Endometrial microvascular endothelial cells (primary cell): ENCODE data around the gene SH3PXD2A. TPM values are rescaled to one million over a fixed set of nuclear protein-coding genes. Genes with fewer than 3 reads are reported as not detected.

Experiments used
- in situ Hi-C: cut with HindIII; loops from 2 replicates; pipeline ENCODE4 v1.10.0; 2017; ENCODE audit warnings: low sequenced_read_pairs, low pct_unique_long_range_greater_than_20kb; ENCODE audit errors: inconsistent ontology term
- total RNA-seq: library from RNA; depleted of rRNA; stranded (reverse); fragments of >200 nt; gene quantifications from one replicate; pipeline ENCODE4 v1.2.3, GENCODE V29; 2015; ENCODE audit errors: inconsistent ontology term

Gene SH3PXD2A
- total RNA-seq, 1 donor from 2014 or later, result 7.6 TPM

GRCh38 chr10:103706047-103706446, 149.3 kb downstream of the SH3PXD2A start:
- in situ Hi-C loops, result no loop called here

- in situ Hi-C loops, result no loop called here
Observed at GRCh38 chr10:103703941-103704919, 151.1 kb downstream of the SH3PXD2A start.

- in situ Hi-C loops, result no loop called here
Observed at GRCh38 chr10:103701380-103702222, 153.8 kb downstream of the SH3PXD2A start.

GRCh38 chr10:103700436-103700715, 155.0 kb downstream of the SH3PXD2A start:
- in situ Hi-C loops, result no loop called here

- in situ Hi-C loops, result no loop called here
Observed at GRCh38 chr10:103699611-103700435, 155.6 kb downstream of the SH3PXD2A start.

GRCh38 chr10:103698266-103698665, 157.1 kb downstream of the SH3PXD2A start:
- in situ Hi-C loops, result no loop called here

- in situ Hi-C loops, result no loop called here
Observed at GRCh38 chr10:103697787-103698186, 157.6 kb downstream of the SH3PXD2A start.

GRCh38 chr10:103696411-103697145, 158.8 kb downstream of the SH3PXD2A start:
- in situ Hi-C loops, result no loop called here

GRCh38 chr10:103696094-103696410, 159.3 kb downstream of the SH3PXD2A start:
- in situ Hi-C loops, result no loop called here

- in situ Hi-C loops, result no loop called here
Observed at GRCh38 chr10:103695584-103696005, 159.8 kb downstream of the SH3PXD2A start.

GRCh38 chr10:103693812-103694205, 161.6 kb downstream of the SH3PXD2A start:
- in situ Hi-C loops, result no loop called here

- in situ Hi-C loops, result no loop called here
Observed at GRCh38 chr10:103692952-103693811, 162.2 kb downstream of the SH3PXD2A start.

GRCh38 chr10:103692436-103692951, 162.9 kb downstream of the SH3PXD2A start:
- in situ Hi-C loops, result no loop called here

GRCh38 chr10:103691723-103692435, 163.5 kb downstream of the SH3PXD2A start:
- in situ Hi-C loops, result no loop called here

GRCh38 chr10:103691267-103691666, 164.1 kb downstream of the SH3PXD2A start:
- in situ Hi-C loops, result no loop called here

- in situ Hi-C loops, result no loop called here
Observed at GRCh38 chr10:103690281-103690680, 165.1 kb downstream of the SH3PXD2A start.

GRCh38 chr10:103688491-103688890, 166.9 kb downstream of the SH3PXD2A start:
- in situ Hi-C loops, result no loop called here
